GM23248 (cell line): ENCODE results near the gene SLC4A3.

Source experiments
- EZH2 ChIP-seq: fragments of 200-600 bp; sonication (generic); IDR thresholded peaks from 2 replicates; pipeline ENCODE4 v1.6.1; 2018; ENCODE audit warnings: antibody characterized with exemption, mild to moderate bottlenecking; ENCODE audit not compliant: insufficient read depth, poor library complexity, severe bottlenecking
- EZH2phosphoT487 ChIP-seq: fragments of 200-600 bp; sonication (generic); IDR thresholded peaks from 2 replicates; pipeline ENCODE4 v1.6.1; 2018; ENCODE audit warnings: antibody characterized with exemption, moderate library complexity, mild to moderate bottlenecking, low read depth; ENCODE audit not compliant: insufficient read depth

DNA sequence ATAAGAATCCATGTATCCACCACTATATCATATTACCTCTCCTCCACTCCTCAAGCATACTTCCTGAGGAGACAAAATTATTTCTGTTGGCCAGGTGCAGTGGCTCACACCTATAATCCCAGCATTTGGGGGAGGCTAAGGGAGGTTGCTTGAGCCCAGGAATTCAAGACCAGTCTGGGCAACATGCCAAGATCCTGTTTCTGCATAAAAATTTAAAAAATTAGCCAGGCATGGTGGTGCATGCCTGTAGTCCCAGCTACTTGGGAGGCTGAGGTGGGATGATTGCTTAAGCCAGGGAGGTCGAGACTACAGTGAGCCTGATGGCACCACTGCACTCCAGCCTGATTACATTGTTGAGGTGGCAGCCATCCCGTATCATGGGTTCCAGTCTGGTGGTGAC, 46.1 kb upstream of the SLC4A3 start:
- no peak for TF ChIP-seq EZH2
- no peak for TF ChIP-seq EZH2phosphoT487
